C1 segment of cervical spinal cord (tissue), 14 donors: Measurements from ENCODE around the gene INTS11.
"Not testable (repeated sequence)": the region's sequence is repeated elsewhere in the genome, so short reads cannot be mapped to it uniquely, and the experiment has no call there.

Source experiments
- DNase-seq, 14 donors: peaks; one replicate each; lab custom pipeline; 2025; lab: John Stamatoyannopoulos, UW

The INTS11 gene

DNA sequence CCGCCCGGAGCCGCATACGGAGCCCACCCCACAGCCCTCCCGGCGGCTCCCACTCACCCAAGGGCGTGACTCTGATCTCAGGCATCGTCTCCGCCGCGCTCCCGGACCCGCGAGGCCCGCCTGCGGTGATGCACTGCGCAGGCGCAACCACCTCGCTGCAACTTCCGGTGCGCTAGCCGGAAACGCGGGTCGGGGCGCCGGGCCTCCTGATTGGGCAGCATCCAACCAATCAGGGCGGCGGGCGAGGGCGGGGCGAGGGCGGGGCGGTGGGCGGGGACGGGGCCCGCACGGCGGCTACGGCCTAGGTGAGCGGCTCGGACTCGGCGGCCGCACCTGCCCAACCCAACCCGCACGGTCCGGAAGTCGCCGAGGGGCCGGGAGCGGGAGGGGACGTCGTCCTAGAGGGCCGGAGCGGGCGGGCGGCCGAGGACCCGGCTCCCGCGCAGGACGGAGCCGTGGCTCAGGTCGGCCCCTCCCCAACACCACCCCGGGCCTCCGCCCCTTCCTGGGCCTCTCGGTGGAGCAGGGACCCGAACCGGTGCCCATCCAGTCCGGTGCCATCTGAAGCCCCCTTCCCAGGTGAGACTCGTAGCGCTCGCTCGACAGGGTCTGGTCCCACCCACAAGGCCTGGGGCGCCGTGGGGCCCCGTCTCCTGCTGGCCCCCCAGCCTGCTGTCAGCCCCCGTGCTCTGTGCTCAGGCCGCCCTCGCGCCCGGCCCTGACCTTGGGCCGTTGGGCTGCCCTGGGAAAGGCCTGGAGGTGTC, at the start of gene INTS11, which contains the start of gene CPTP:
Gene INTS11, minus strand, starts transcription at position 137 of the 764 bp plus-strand sequence. Its CDS starts 52 bp downstream, at position 85.
Gene CPTP, plus strand, starts transcription at position 279 of the 764 bp plus-strand sequence. CDS start 2,109 bp downstream, outside the sequence.
- DNase-seq, result peak; percentile 17 to 96 (median 84)

GRCh38 chr1:1373815-1374588, 49.5 kb upstream of the INTS11 start:
- DNase-seq, result no peak

DNA sequence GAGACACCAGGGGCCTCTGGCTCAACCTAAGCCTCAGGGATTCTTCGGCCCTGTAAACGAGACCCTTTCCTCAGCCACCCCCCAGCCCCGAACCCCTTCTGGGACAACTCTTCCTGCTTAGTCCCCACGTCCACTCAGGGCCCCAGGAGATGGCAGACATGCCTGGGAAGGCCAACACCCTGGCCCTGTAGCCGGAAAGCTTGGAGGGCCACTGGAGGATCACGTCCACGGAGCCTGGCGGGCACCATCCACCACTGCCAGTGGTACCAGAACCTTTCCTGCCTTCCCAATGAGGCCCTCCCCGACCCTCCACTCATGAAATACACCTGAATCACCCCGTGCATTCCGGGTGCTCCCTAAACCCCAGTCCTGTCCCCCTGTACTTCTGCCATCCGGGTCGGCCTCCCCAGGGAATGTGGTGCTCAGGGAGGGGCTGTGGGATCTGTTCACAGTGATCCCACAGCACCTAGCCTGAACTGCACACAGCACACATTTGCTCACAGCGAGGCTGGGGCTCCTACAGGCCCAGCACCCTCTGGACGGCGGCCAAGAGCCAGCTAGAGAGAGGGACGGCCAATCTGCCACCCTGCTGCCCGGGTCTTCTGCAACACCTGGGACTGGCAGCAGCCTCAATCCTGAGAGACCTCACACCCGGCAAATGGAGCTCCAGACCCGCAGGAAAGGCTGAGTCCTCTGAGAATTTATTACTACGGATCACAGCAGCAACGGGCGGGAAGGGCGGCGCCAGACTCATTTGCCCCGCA, 48.8 kb upstream of the INTS11 start:
- DNase-seq, result no peak

DNA sequence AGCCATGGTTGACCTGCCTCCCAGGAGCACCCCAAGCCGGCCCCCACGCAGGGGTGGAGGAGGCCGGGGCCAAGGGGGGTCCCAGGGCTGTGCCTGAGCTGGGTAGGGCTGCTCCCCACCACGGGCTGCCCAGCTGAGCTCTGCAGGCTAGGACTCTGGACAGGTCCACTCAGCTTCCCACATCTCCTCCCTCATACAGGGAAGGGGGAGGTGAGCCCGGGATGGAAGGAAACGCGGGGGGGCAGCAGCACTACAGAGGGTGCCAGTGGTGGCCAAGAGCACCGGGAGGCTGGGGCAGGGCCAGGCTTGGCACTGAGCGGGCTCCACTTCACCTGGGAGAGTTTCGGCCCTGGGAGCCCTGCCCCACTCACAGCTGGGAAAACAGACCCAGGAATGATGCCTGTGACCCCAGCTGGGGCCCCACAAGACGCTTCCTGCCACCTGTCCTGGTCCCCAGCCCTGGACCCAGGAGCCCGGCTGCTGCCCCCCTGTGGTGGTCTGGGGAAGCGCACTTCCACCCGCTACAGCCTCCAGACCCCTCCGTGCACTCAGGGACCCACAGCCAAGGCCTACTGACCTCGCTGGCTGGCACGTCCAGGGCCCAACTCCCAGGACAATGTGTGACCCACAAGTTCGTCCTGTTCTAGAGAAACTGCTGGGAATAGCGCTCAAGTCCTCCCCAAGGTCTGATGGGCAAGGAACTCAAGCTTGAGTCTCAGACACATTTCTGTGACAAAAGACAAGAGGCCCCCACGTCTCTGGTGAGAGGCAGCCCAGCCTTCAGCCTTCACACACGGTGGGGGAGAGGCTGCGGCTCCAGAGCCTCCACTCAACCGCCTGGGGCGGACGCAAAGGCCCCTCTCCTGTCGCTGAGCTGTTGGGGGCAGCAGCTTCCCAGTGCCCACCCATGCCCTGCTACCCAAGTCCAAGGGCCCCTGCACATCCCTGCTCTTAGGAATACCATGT, 47.6 kb upstream of the INTS11 start:
- peak in 5 of 14 donors; percentile 15 to 49 (median 20) for DNase-seq

DNA sequence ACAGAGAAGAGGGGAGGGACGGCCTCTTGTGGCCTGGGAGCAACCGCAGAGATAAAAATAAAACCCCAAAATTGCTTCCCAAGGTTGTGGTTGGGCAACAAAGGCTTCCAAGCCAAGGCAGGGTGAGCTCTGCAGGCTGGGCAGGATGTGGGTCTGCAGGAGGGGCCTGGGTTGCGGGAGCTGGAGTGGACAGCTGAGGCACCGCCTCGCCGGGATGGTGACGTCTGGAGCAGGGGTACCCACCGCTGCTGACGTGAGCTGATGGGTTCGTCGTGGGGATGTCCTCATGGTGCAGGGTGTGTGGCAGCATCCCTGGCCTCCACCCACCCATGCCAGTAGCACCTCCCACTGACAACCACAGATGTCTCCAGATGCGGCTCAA, 46.9 kb upstream of the INTS11 start:
- no peak for DNase-seq

- no peak for DNase-seq
Observed at GRCh38 chr1:1370771-1371300, 46.4 kb upstream of the INTS11 start.

- DNase-seq, result not testable (repeated sequence)
Observed at GRCh38 chr1:1370094-1370493, 45.6 kb upstream of the INTS11 start.

- DNase-seq, result no peak
Observed at GRCh38 chr1:1367315-1367714, 42.9 kb upstream of the INTS11 start.

DNA sequence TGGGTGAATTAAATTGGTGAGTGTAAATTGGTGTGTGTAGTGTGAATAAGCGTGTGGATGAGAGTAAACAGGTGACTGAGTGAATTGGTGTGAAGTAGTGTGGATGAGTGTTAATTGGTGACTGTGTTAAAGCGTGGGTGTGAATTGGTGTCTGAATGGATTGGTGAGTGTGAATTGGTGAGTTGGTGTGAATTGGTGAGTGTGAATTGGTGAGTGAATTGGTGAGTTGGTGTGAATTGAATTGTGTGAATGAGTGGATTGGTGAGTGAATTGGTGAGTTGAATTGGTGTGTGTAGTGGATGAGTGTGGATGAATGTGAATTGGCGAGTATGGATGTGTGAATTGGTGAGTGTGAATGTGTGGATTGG, 42.2 kb upstream of the INTS11 start:
- DNase-seq, result no peak

GRCh38 chr1:1365875-1366698, 41.6 kb upstream of the INTS11 start:
- no peak for DNase-seq

- no peak for DNase-seq
Observed at GRCh38 chr1:1364266-1364665, 39.8 kb upstream of the INTS11 start.

DNA sequence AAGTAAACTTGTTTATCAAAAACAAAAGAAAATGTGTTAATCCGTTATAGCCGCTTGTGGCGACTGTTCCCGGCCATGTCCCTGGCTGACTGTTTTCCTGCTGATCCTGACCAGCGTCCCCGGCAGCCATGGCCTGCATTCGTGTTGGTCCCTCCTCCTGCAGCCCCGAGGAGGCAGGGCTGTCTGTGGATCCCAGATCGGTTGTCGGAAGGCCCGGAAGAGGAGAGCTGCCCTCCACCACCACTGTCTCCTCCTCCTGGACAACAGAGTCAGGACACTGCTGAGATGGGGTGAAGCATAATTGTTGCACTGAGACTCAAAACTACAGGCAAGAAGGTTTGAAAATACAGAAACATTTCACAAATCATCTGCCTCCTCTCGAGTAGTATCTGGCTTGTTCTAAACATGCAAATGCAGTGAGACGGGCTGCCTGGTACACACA, 37.5 kb upstream of the INTS11 start:
- DNase-seq, result no peak

GRCh38 chr1:1361233-1361981, 36.9 kb upstream of the INTS11 start:
- no peak for DNase-seq

DNA sequence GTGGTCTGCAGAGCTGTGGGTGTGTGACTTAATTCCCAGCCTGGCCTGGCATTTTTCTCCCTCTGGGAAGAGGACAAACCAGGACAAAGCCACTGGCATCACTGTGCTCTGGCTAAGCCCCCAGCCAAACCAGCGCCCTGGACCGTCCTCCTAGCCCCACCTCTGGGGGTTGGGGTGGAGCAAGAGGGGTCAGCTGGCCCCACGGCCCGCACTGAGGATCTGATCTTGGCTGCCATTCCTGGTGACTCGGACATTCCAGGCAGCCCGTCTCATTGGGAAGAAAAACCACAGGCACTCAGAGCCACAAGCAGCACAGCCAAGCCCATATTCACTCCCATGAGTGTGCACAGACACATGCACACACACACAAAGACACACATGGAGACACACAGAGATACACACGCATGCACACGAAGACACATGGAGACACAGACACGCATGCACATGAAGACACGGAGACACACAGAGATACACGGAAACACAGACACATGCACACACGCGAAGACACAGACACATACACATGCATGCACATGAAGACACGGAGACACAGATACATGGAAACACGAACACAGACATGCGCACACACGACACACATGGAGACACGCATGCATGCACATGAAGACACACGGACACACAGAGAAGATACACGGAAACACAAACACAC, 36.2 kb upstream of the INTS11 start:
- peak in 3 of 14 donors; percentile 28 to 84 (median 32) for DNase-seq

DNA sequence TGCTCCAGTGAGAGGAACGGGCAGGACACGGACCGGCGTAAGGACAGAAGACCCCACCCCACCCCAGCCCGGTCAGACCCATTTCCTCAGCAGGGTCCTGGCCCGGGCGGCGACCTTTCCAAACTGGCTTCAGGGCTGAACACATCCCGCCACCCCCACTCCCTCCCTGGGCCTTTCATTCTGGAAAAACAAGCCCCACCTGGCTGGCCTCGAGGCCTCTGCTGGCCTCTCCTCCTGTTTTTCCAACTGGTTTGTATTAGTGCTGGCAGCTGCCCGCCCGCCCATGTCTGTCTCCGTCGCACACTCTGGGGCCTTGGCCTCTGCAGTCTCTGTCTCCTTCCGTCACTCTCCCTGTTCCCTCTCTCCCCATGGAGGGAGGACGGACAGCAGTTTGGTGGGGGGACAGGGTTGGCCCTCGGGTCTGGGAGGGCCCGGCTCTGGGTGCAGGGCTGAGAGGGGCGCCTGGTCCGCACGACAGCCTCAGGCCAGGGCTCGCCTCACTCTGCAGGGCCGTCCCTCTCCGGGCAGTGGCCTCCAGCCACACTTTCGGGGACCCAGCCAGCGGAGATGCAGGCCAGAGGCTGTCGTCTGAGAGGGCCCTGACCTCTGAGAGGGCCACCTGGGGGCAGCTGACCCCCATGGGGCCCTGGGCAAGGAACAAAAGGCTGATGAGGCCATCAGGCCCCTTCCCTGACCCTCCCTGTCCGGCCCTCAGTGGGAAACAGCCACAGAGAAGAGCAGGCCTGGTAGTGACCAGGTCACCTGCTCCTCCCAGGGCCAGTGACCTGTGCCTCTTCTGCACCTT, 35.4 kb upstream of the INTS11 start:
- no peak for DNase-seq

DNA sequence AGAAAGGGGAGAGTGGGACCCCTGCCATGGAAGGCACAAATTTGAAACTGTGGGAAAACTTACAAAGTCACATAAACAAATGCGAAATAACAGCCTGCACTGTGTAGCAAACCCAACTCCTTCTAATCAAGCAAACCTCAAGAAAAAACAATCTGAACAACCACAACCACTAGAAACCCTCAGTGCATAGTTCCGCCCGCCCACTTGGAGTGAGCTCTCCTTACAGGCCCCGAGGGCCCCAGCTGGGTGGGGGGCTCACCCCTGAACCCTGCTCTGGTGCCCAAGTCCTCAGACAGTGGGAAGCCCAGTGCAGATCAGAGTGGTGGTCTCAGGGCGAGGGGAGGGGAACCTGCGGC, 34.8 kb upstream of the INTS11 start:
- DNase-seq, result no peak

- peak in 7 of 14 donors; percentile 15 to 73 (median 31) for DNase-seq
Observed at GRCh38 chr1:1358433-1359271, 34.2 kb upstream of the INTS11 start, which contains the start of gene MXRA8. MXRA8 (minus strand) TSS chr1:1358555; CDS start chr1:1358504, 51 bp downstream.
